ENCODE results near the gene ARHGAP27.

The ARHGAP27 gene

GRCh38 chr17:45369421-45369820, 63.2 kb downstream of the ARHGAP27 start:
- Histone ChIP-seq H3K4me3 (ENCODE audit: low read depth, low read length) (no peak overlapping the region), H3K27me3 (replicated peaks) (no peaks in the 10 kb centered on the region), H3K36me3 (replicated peaks) (no peaks in the 10 kb centered on the region), H3K27ac (no peak overlapping the region)
- in situ Hi-C loops (cut with HindIII; ENCODE audit: low pct_ligation_motif_present, low sequenced_read_pairs), result no loop called here
- DNase-seq, result no peak
- no peak for TF ChIP-seq CTCF (IDR thresholded peaks at IDR 0.05; ENCODE audit: low read depth, low read length, missing control alignments)

GRCh38 chr17:45368651-45369050, 64.0 kb downstream of the ARHGAP27 start:
- peak overlapping the region; percentile 22 for H3K27ac ChIP-seq
- no peak for TF ChIP-seq CTCF (IDR thresholded peaks at IDR 0.05; ENCODE audit: low read depth, low read length, missing control alignments)
- DNase-seq, result peak; percentile 41
- H3K27me3 ChIP-seq (replicated peaks), result no peaks in the 10 kb centered on the region
- in situ Hi-C loops (cut with HindIII; ENCODE audit: low pct_ligation_motif_present, low sequenced_read_pairs), result no loop called here
- H3K36me3 ChIP-seq (replicated peaks), result no peaks in the 10 kb centered on the region
- H3K4me3 ChIP-seq (ENCODE audit: low read depth, low read length), result no peak overlapping the region

- in situ Hi-C loops (cut with HindIII; ENCODE audit: low pct_ligation_motif_present, low sequenced_read_pairs), result no loop called here
- Histone ChIP-seq H3K4me3 (ENCODE audit: low read depth, low read length) (no peak overlapping the region), H3K27ac (no peak overlapping the region), H3K27me3 (replicated peaks) (no peaks in the 10 kb centered on the region), H3K36me3 (replicated peaks) (no peaks in the 10 kb centered on the region)
- no peak for TF ChIP-seq CTCF (IDR thresholded peaks at IDR 0.05; ENCODE audit: low read depth, low read length, missing control alignments)
- DNase-seq, result no peak
Measured at GRCh38 chr17:45367216-45367615, 65.5 kb downstream of the ARHGAP27 start.

- in situ Hi-C loops (cut with HindIII; ENCODE audit: low pct_ligation_motif_present, low sequenced_read_pairs), result no loop called here
- Histone ChIP-seq H3K4me3 (ENCODE audit: low read depth, low read length) (no peak overlapping the region), H3K36me3 (replicated peaks) (no peaks in the 10 kb centered on the region), H3K27ac (no peak overlapping the region), H3K27me3 (replicated peaks) (no peaks in the 10 kb centered on the region)
- no peak for DNase-seq
- no peak for TF ChIP-seq CTCF (IDR thresholded peaks at IDR 0.05; ENCODE audit: low read depth, low read length, missing control alignments)
Measured at GRCh38 chr17:45366691-45367090, 66.0 kb downstream of the ARHGAP27 start.

GRCh38 chr17:45366049-45366448, 66.6 kb downstream of the ARHGAP27 start:
- in situ Hi-C loops (cut with HindIII; ENCODE audit: low pct_ligation_motif_present, low sequenced_read_pairs), result no loop called here
- no peak overlapping the region for H3K27ac ChIP-seq
- H3K36me3 ChIP-seq (replicated peaks), result no peaks in the 10 kb centered on the region
- no peak overlapping the region for H3K4me3 ChIP-seq (ENCODE audit: low read depth, low read length)
- H3K27me3 ChIP-seq (replicated peaks), result no peaks in the 10 kb centered on the region
- TF ChIP-seq CTCF (IDR thresholded peaks at IDR 0.05; ENCODE audit: low read depth, low read length, missing control alignments), result no peak
- no peak for DNase-seq

Measured in brain microvascular endothelial cell (primary cell).